COR-L47 (cell line): ENCODE measurements around the gene ARHGEF39.
"Not testable (repeated sequence)": the region's sequence is repeated elsewhere in the genome, so short reads cannot be mapped to it uniquely, and the experiment has no call there.

Experiments used
- DNase-seq: peaks from one replicate; lab custom pipeline; 2025; lab: John Stamatoyannopoulos, UW

The ARHGEF39 gene

GRCh38 chr9:35650341-35651158 lies 14.4 kb downstream of the ARHGEF39 start, which contains the start of gene SIT1:
Gene SIT1 (minus strand): TSS chr9:35650931. CDS start chr9:35650853, 78 bp downstream.
- DNase-seq = no peak

DNA sequence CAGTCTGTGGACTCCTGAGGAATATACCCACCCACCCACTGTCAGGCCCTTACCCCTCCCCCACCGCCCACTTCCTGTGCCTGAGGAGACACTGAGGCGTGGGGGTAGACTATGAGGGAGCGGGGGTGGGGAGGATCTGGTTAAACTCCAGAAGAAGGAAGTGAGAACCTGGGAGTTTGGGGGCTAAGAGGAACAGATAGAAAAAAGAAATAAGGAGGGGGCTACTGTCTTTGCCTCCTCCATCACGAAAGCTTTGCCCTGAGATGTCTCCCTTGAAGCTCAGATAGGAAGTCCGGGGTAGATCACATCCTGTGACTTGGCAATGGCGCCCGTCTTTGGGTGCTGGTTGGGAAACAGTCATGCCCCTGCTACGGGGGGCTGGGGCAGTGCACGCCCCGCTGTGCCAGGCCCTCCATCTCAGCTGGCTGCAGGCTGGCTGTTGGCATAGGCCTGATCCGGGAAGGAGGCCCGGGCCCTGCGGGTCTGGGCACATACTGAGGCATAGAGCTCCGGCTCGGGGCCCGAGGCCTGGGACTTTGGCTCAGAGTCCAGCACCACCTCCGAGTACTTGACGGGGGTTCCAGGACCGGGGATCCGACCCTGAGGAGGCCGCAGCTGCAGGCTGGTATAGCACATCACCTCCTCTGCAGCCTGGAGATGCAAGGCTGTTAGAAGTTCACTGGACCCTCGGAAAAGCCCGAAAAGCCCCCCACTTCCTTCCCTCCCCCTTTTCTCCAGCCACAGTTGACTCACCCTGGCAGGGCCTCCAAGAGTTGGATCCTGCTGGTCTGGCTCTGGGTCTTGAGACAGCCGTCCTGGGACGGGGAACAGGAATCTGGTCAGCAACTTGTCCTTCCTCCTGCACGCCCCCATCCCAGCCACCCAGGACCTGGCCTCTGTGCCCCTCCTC lies 15.3 kb downstream of the ARHGEF39 start:
- DNase-seq = no peak

- peak; percentile 92 for DNase-seq
Observed at GRCh38 chr9:35646533-35647265, 18.3 kb downstream of the ARHGEF39 start.

- no peak for DNase-seq
Observed at GRCh38 chr9:35646153-35646532, 18.9 kb downstream of the ARHGEF39 start.

DNA sequence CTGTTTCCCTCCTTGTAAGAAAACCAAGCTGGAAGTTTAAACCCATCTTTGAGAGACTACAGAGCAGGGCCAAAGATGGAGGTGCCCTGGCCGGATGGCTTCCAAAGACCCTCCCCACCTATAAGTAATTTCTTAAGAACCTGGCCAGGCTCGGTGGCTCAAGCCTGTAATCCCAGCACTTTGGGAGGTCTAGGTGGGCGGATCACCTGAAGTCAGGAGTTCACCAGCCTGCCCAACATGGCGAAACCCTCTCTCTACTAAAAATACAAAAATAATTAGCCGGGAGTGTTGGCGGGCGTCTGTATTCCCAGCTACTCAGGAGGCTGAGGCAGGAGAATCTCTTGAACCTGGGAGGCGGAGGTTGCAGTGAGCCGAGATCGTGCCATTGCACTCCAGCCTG lies 19.3 kb downstream of the ARHGEF39 start:
- not testable (repeated sequence) for DNase-seq

DNA sequence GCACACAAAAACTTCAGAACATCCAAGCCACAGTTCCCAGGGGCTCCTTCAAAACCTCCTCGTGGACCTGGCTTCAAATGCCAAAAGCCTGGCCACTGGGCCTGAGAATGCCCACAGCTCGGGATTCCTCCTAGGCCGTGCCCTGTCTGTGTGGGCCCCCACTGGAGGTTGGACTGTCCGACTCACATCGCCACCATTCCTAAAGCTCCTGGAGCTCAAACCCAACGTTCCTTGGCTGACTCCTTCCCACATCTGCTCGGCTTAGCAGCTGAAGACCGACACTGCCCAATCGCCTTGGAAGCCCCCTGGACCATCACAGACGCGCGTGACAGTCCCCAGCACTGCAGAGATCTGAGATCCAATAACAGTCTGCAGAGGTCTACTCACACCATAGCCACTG lies 21.9 kb downstream of the ARHGEF39 start:
- DNase-seq = no peak

- not testable (repeated sequence) for DNase-seq
Observed at GRCh38 chr9:35641478-35641877, 23.5 kb downstream of the ARHGEF39 start.

GRCh38 chr9:35640431-35640830 lies 24.6 kb downstream of the ARHGEF39 start:
- not testable (repeated sequence) for DNase-seq

- no peak for DNase-seq
Observed at GRCh38 chr9:35639631-35640030, 25.4 kb downstream of the ARHGEF39 start.

GRCh38 chr9:35639225-35639624 lies 25.8 kb downstream of the ARHGEF39 start:
- DNase-seq = not testable (repeated sequence)

GRCh38 chr9:35638751-35639150 lies 26.2 kb downstream of the ARHGEF39 start:
- DNase-seq = not testable (repeated sequence)

- not testable (repeated sequence) for DNase-seq
Observed at GRCh38 chr9:35637427-35637955, 27.5 kb downstream of the ARHGEF39 start.

GRCh38 chr9:35636877-35637246 lies 28.1 kb downstream of the ARHGEF39 start:
- not testable (repeated sequence) for DNase-seq

DNA sequence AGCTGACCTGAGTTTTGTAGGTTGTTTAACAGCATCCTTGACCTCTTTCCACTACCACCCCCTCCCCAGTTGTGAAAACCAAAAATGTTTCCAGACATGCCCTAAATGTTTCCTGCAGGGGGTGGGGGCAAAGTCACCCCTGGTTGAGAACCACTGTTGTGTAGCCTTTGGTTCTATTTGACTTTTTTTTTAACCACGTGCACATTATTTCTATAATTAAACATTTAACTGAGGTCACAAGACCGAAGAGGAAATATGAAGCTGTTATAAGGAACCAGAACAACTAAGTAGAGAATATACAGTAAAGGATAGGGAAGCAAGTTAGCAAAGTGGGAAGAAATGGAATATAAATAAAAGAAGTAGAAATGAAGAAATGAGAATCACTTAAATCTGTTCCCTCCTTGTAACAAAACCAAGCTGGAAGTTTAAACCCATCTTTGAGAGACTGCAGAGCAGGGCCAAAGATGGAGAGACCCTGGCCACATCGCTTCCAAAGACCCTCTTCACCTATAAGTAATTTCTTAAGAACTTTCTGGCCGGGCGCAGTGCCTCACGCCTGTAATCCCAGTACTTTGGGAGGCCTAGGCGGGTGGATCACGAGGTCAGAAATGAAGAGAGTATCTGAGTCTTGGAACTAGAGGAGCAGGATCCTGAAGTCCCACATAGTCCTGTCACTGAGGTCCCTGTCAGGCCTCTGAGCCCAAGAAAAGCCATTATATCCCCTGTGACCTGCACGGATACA lies 28.7 kb downstream of the ARHGEF39 start:
- no peak for DNase-seq

- no peak for DNase-seq
Observed at GRCh38 chr9:35635730-35636129, 29.3 kb downstream of the ARHGEF39 start.

GRCh38 chr9:35629597-35629996 lies 35.4 kb downstream of the ARHGEF39 start:
- no peak for DNase-seq

DNA sequence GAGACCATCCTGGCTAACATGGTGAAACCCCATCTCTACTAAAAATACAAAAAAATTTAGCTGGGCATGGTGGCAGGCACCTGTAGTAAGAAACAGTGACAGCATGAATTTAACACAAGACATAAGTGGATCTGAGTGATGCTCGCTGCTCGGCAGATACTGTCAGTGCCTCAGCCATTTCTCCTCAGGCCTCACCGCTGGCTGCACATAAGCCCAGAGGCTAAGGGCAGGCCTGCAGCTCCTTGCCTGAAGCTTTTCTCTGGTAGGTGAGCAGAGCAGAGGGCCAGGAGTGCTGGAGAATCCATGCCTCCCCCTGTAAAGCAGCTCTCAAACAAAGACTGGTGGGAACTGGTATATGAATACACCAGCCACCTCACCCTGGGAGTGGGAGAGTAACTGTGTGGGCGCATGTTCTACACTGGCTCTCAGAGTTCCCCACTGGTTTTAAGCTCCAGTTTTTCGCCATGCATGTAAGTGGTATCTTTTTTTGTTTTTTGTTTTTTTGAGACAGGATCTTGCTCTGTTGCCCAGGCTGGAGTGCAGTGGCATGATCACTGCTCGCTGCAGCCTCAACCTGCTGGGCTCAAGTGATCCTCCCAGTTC lies 36.5 kb downstream of the ARHGEF39 start:
- no peak for DNase-seq

- no peak for DNase-seq
Observed at GRCh38 chr9:35627575-35627974, 37.4 kb downstream of the ARHGEF39 start.

- no peak for DNase-seq
Observed at GRCh38 chr9:35619800-35620158, 45.2 kb downstream of the ARHGEF39 start.

- DNase-seq = no peak
Observed at GRCh38 chr9:35618854-35619799, 45.9 kb downstream of the ARHGEF39 start.
